Heart right ventricle (tissue), 16 donors: Measurements from ENCODE around the gene GCH1. TPM values are rescaled to one million over a fixed set of nuclear protein-coding genes. Genes with fewer than 3 reads are reported as not detected.
A peak's percentile ranks its signal among the peaks of the same experiment; 100 is the strongest.

Source experiments
- ATAC-seq, 8 donors: fragments of 200-7000 bp; cut with Tn5 transposase; one replicate each; pipeline ENCODE4 v1.9.1; 2020; ENCODE audit warnings: mild to moderate bottlenecking in 8 of 8, moderate library complexity in 8 of 8, moderate number of reproducible peaks in 1 of 8
- DNase-seq, 2 donors: peaks; one replicate each; pipeline ENCODE4 v3.0.0-alpha.2; 2020
- H3K27ac ChIP-seq, 10 donors: fragments of 200-600 bp; sonication (generic) in 2 of 10; one replicate each; pipeline versions ENCODE4 v1.5.0 to v1.8.0; 2020 to 2022; ENCODE audit warnings: mild to moderate bottlenecking in 3 of 10
- H3K27me3 ChIP-seq, 7 donors: fragments of 200-600 bp; one replicate each; pipeline ENCODE4 v1.8.0; 2021 to 2022; ENCODE audit warnings: mild to moderate bottlenecking in 2 of 7
- H3K36me3 ChIP-seq, 9 donors: fragments of 200-600 bp; sonication (generic) in 1 of 9; one replicate each; pipeline versions ENCODE4 v1.5.0 to v1.8.0; 2020 to 2022; ENCODE audit warnings: mild to moderate bottlenecking in 2 of 9
- H3K4me1 ChIP-seq, 9 donors: fragments of 200-600 bp; sonication (generic) in 1 of 9; one replicate each; pipeline versions ENCODE4 v1.5.0 to v1.8.0; 2020 to 2022; ENCODE audit warnings: mild to moderate bottlenecking in 4 of 9
- H3K4me3 ChIP-seq, 10 donors: fragments of 200-600 bp; sonication (generic) in 2 of 10; one replicate each; pipeline versions ENCODE4 v1.5.0 to v1.8.0; 2020 to 2022; ENCODE audit warnings: mild to moderate bottlenecking in 7 of 10, moderate library complexity in 2 of 10
- H3K9me3 ChIP-seq, 11 donors: fragments of 200-600 bp in 10 of 11; sonication (generic) in 2 of 11; one replicate each; pipeline versions ENCODE4 v1.5.0 to v1.8.0; 2013 to 2022; ENCODE audit warnings: mild to moderate bottlenecking in 2 of 11, control low read depth in 1 of 11, moderate library complexity in 1 of 11
- WGBS, 2 donors: extraction: QIAGEN DNeasy Blood & Tissue Kit; methylation state at CpG; one replicate each; pipeline ENCODE4 v1.1.7; 2013; ENCODE audit warnings: inconsistent platforms in 1 of 2; 5-methylcytosine and 5-hydroxymethylcytosine counted together
- intact Hi-C, 10 donors: fragments of 100-400 bp; cut with DNase I; formaldehyde crosslinking; loops; one replicate each; pipeline versions ENCODE4 v1.11.1 to v1.14.2; 2022
- polyA plus RNA-seq, 2 donors: library from polyadenylated mRNA; stranded (reverse); fragments of 200-250 nt; gene quantifications; one replicate each; pipeline ENCODE4 v1.2.3, GENCODE V29; 2013
- total RNA-seq, 10 donors: library from RNA; stranded (reverse); fragmentation: NEBNext Ultra II Directional in 3 of 10; extraction: Animal tissue kit (Norgen Biotek cat#: 25700) in 3 of 10; gene quantifications; one replicate each; pipeline versions ENCODE4 v1.2.1 to v1.2.4, GENCODE V29; 2021 to 2023
- TF ChIP-seq, protein P1 (sequence below), 9 donors: fragments of 200-600 bp; sonication (generic) in 2 of 9; IDR thresholded peaks; one replicate each; pipeline versions ENCODE4 v1.5.0 to v1.8.0; 2021 to 2022; ENCODE audit warnings: antibody characterized with exemption in 9 of 9, mild to moderate bottlenecking in 5 of 9, moderate library complexity in 1 of 9
- donor health status: Arrhythmogenic right ventricular cardiomyopathy.
- donor health status: ischemic (EF 13 %, LVEDD 7.1; RV severe dilation, severe dysfunction).
- donor health status: healthy with polysubstance abuse.
- donor health status: DM: no; HTN: yes; CAD: no.
- donor health status: DM: no; HTN: no; CAD: no.
- donor health status: ischemic (EF 25% LVEDD 6.9; RV normal size, moderate dysfunction).
- donor health status: ischemic (EF 25% LVEDD 5.7; RV mildly dilated, moderate dysfunction).
- donor health status: healthy.
- donor health status: DM: yes; HTN: yes; CAD: no.
- donor health status: Ischemic cardiomyopathy.
- donor health status: ischemic (EF 35%, LVEDD 5.7; RV mildly dilated, moderate dysfunction).
- donor health status: nonischemic (EF 11% LVEDD 7.7; RV severe dilation, severe dysfunction).
- donor health status: DM: yes; HTN: yes; CAD: no.
- donor health status: PGD.
- donor health status: ischemic (EF 29% LVEDD 5.4; RV normal size, mild dysfunction).
- donor health status: nonischemic (EF 23%, LVEDD 6.1; RV moderate dilation, normal function).

Gene GCH1
- total and polyA plus RNA-seq, 12 donors = 1.0 to 11.0 (median 2.7) TPM

DNA sequence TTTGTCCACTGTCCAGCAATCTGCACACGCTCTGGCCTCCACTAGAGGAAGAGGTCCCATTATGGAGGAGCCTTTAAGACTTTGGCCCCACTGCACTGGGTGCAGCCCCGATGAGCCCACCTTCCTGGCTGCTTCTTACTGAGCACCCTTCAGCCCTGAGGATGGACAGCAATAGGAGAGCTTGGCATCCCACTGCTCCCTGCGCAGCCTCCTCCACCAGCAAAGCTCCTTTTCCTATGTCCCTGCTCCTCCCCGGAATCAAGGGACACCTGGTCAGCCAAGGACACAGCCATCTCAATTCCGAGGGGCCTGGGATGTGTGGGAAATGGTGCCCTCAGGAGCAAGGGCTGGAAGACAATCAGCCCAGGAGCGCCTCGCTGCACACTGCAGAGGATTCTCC lies 94.7 kb downstream of the GCH1 start:
- Histone ChIP-seq H3K36me3 (no peaks in the 10 kb centered on the region), H3K4me1 (peaks cover 0 to 11% (median 9%) of the 10 kb centered on the region in 9 donors), H3K27me3 (no peaks in the 10 kb centered on the region), H3K27ac (no peak overlapping the region), H3K9me3 (no peaks in the 10 kb centered on the region), H3K4me3 (no peak overlapping the region)
- intact Hi-C loops = loop anchor here in 4 of 10 donors (2.0 to 10.0 kb wide), 6 partner anchors 84 to 246 kb away; partner anchors contain the start of gene SAMD4A (in 2 of the 4)
- TF ChIP-seq, protein P1, sequence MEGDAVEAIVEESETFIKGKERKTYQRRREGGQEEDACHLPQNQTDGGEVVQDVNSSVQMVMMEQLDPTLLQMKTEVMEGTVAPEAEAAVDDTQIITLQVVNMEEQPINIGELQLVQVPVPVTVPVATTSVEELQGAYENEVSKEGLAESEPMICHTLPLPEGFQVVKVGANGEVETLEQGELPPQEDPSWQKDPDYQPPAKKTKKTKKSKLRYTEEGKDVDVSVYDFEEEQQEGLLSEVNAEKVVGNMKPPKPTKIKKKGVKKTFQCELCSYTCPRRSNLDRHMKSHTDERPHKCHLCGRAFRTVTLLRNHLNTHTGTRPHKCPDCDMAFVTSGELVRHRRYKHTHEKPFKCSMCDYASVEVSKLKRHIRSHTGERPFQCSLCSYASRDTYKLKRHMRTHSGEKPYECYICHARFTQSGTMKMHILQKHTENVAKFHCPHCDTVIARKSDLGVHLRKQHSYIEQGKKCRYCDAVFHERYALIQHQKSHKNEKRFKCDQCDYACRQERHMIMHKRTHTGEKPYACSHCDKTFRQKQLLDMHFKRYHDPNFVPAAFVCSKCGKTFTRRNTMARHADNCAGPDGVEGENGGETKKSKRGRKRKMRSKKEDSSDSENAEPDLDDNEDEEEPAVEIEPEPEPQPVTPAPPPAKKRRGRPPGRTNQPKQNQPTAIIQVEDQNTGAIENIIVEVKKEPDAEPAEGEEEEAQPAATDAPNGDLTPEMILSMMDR (IDR thresholded peaks at IDR 0.05) = no peak
- 92 to 94% methylated on average over 7 of the region's 7 CpGs for WGBS, 2 donors
- no peak for ATAC-seq
- no peak for DNase-seq

GRCh38 chr14:54807428-54807827 lies 95.2 kb downstream of the GCH1 start:
- Histone ChIP-seq H3K4me1 (peaks cover 0 to 11% (median 9%) of the 10 kb centered on the region in 9 donors), H3K27me3 (no peaks in the 10 kb centered on the region), H3K9me3 (no peaks in the 10 kb centered on the region), H3K27ac (no peak overlapping the region), H3K36me3 (no peaks in the 10 kb centered on the region), H3K4me3 (no peak overlapping the region)
- 76 to 79% methylated on average over 6 of the region's 6 CpGs for WGBS, 2 donors
- intact Hi-C loops = loop anchor here in 4 of 10 donors (2.0 to 10.0 kb wide), 6 partner anchors 85 to 245 kb away; partner anchors contain the start of gene SAMD4A (in 2 of the 4)
- TF ChIP-seq, protein P1 (IDR thresholded peaks at IDR 0.05) = no peak
- DNase-seq (no peak), ATAC-seq (no peak)

DNA sequence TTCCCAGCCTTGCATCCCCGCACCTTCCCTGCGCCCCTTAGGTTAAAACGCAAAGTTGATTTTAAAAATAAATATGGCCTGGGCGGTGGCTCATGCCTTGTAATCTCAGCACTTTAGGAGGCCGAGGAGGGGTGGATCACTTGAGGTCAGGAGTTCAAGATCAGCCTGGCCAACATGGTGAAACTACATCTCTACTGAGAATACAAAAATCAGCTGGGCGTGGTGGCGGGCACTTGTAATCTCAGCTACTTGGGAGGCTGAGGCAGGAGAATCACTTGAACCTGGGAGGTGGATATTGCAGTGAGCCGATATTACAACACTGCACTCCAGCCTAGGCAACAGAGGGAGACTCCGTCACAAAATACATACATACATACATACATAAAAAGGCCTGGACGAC lies 96.0 kb downstream of the GCH1 start:
- no peak overlapping the region for H3K27ac ChIP-seq
- intact Hi-C loops = loop anchor here in 4 of 10 donors (2.0 to 10.0 kb wide), 6 partner anchors 86 to 244 kb away; partner anchors contain the start of gene SAMD4A (in 2 of the 4)
- 89 to 91% methylated on average over 10 of the region's 10 CpGs for WGBS, 2 donors
- no peak overlapping the region for H3K4me3 ChIP-seq
- TF ChIP-seq, protein P1 (IDR thresholded peaks at IDR 0.05) = no peak
- ATAC-seq (no peak), DNase-seq (no peak)
- H3K36me3 ChIP-seq = no peaks in the 10 kb centered on the region
- peaks cover 0 to 11% (median 9%) of the 10 kb centered on the region in 9 donors for H3K4me1 ChIP-seq
- H3K27me3 ChIP-seq = no peaks in the 10 kb centered on the region
- no peaks in the 10 kb centered on the region for H3K9me3 ChIP-seq

DNA sequence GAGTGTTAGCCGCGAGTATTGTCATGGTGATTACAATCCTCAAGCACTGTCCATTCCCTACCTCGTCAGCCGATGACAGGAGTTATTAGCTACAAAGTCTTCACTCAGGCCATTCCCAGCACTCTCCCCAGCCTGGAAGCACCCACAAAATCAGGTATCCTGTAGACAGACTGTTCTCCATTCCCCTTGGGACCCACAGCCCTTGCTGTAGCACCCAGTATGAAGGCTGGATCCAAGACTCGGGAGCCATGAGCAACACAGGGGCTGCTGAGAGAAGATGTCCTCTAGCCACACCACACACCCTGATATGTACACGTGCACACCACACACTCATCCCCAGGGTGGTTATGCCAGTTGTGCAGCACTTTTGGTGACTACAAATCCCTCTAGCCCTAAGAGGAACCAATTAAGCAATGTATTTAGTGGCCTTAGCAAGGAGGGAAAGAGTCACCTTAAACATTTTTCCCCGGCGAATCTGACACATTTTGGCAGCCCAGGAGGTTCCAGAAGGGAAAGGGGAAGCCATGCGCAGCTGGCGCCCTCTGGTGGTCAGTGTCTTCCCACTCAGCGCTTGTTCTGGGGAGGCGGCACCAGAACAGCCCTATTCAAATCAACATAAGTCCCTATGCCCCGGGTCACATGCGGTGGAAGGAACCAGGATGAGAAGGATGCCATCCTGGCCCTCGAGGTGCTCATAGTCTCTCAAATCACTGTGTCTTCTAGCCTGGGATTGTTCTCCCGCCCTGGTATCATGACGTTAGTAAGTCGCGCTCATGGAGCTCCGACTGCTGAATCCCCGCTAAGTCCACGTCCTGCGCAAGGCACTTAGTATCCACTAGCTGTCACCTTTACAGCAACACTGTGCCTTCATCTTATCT lies 96.9 kb downstream of the GCH1 start:
- 32% methylated on average over 23 of the region's 23 CpGs for WGBS, 2 donors
- H3K9me3 ChIP-seq = no peaks in the 10 kb centered on the region
- no peaks in the 10 kb centered on the region for H3K27me3 ChIP-seq
- no peak overlapping the region for H3K27ac ChIP-seq
- no peaks in the 10 kb centered on the region for H3K36me3 ChIP-seq
- intact Hi-C loops = loop anchor here in 7 of 10 donors (2.0 to 10.0 kb wide), 7 partner anchors 87 to 243 kb away; partner anchors contain the start of gene SAMD4A (in 2 of the 7)
- H3K4me1 ChIP-seq = peaks cover 0 to 11% (median 9%) of the 10 kb centered on the region in 9 donors
- TF ChIP-seq, protein P1 (IDR thresholded peaks at IDR 0.05) = peak; percentile 90 to 98 (median 96)
- H3K4me3 ChIP-seq = peak overlapping the region in 4 of 10 donors; percentile 2 to 36 (median 18)
- ATAC-seq (peak; percentile 87 to 95 (median 92)), DNase-seq (peak; percentile 86 to 87)
